Measurements from ENCODE around the gene PLIN4. TPM values are rescaled to one million over a fixed set of nuclear protein-coding genes. Genes with fewer than 3 reads are reported as not detected.

The PLIN4 gene
- total and polyA plus RNA-seq, 12 donors = 0.09 to 25.4 (median 2.5) TPM

GRCh38 chr19:4534836-4535658 lies 16.8 kb upstream of the PLIN4 start, which contains the start of gene PLIN5:
Gene PLIN5, minus strand, starts transcription at chr19:4535224. Its CDS starts 1,150 bp downstream, at chr19:4534074.
- DNase-seq = peak; percentile 83 to 95 (median 91)
- peaks cover 16 to 19% of the 10 kb centered on the region in 2 donors for H3K4me1 ChIP-seq (replicated peaks in 1 of 2)
- H3K36me3 ChIP-seq (replicated peaks in 1 of 2) = no peaks in the 10 kb centered on the region
- H3K27me3 ChIP-seq = no peaks in the 10 kb centered on the region
- peak within 1 kb of the TSS in 2 of 5 donors; percentile 30 to 53 for H3K27ac ChIP-seq
- WGBS, 4 donors = 8 to 18% (median 9%) methylated on average over 11 to 49 of the region's 49 CpGs
- H3K9me3 ChIP-seq (replicated peaks in 1 of 3) = no peaks in the 10 kb centered on the region
- peak within 1 kb of the TSS in 1 of 4 donors; percentile 40 for H3K4me3 ChIP-seq
- intact Hi-C loops (cut with DNase I) = no loop called here
- TF ChIP-seq POLR2A (IDR thresholded peaks at IDR 0.05) (no peak), CTCF (IDR thresholded peaks at IDR 0.05) (no peak)

GRCh38 chr19:4533835-4534424 lies 15.6 kb upstream of the PLIN4 start:
- DNase-seq = peak in 1 of 7 donors; percentile 9
- H3K9me3 ChIP-seq (replicated peaks in 1 of 3) = no peaks in the 10 kb centered on the region
- intact Hi-C loops (cut with DNase I) = no loop called here
- H3K27me3 ChIP-seq = no peaks in the 10 kb centered on the region
- no peaks in the 10 kb centered on the region for H3K36me3 ChIP-seq (replicated peaks in 1 of 2)
- no peak overlapping the region for H3K4me3 ChIP-seq
- WGBS, 4 donors = 75 to 93% (median 84%) methylated on average over 8 to 9 of the region's 9 CpGs
- peaks cover 16% of the 10 kb centered on the region in 2 donors for H3K4me1 ChIP-seq (replicated peaks in 1 of 2)
- TF ChIP-seq POLR2A (IDR thresholded peaks at IDR 0.05) (no peak), CTCF (IDR thresholded peaks at IDR 0.05) (no peak)
- H3K27ac ChIP-seq = no peak overlapping the region

GRCh38 chr19:4533334-4533733 lies 15.0 kb upstream of the PLIN4 start:
- peaks cover 16% of the 10 kb centered on the region in 2 donors for H3K4me1 ChIP-seq (replicated peaks in 1 of 2)
- no peaks in the 10 kb centered on the region for H3K27me3 ChIP-seq
- H3K9me3 ChIP-seq (replicated peaks in 1 of 3) = no peaks in the 10 kb centered on the region
- no peaks in the 10 kb centered on the region for H3K36me3 ChIP-seq (replicated peaks in 1 of 2)
- peak in 1 of 7 donors; percentile 3 for DNase-seq
- 79 to 84% (median 80%) methylated on average over 6 to 9 of the region's 9 CpGs for WGBS, 4 donors
- H3K27ac ChIP-seq = no peak overlapping the region
- TF ChIP-seq POLR2A (IDR thresholded peaks at IDR 0.05) = no peak
- no peak for TF ChIP-seq CTCF (IDR thresholded peaks at IDR 0.05)
- H3K4me3 ChIP-seq = no peak overlapping the region
- intact Hi-C loops (cut with DNase I) = no loop called here

GRCh38 chr19:4531562-4532165 lies 13.4 kb upstream of the PLIN4 start:
- no peak for TF ChIP-seq POLR2A (IDR thresholded peaks at IDR 0.05)
- no peak for TF ChIP-seq CTCF (IDR thresholded peaks at IDR 0.05)
- intact Hi-C loops (cut with DNase I) = no loop called here
- no peaks in the 10 kb centered on the region for H3K36me3 ChIP-seq (replicated peaks in 1 of 2)
- peak in 5 of 7 donors; percentile 56 to 73 (median 66) for DNase-seq
- peaks cover 16% of the 10 kb centered on the region in 2 donors for H3K4me1 ChIP-seq (replicated peaks in 1 of 2)
- peak overlapping the region in 1 of 5 donors; percentile 5 for H3K27ac ChIP-seq
- no peaks in the 10 kb centered on the region for H3K9me3 ChIP-seq (replicated peaks in 1 of 3)
- H3K27me3 ChIP-seq = no peaks in the 10 kb centered on the region
- WGBS, 4 donors = 27 to 48% (median 39%) methylated on average over 14 to 28 of the region's 28 CpGs
- no peak overlapping the region for H3K4me3 ChIP-seq
